GM19025 (cell line): ENCODE measurements around the gene STXBP1.

Source experiments
- ATAC-seq: cut with Tn5 transposase; IDR thresholded peaks from one replicate; pipeline ENCODE4 v1.9.1; 2021; ENCODE audit warnings: mild to moderate bottlenecking, low read depth, moderate library complexity; ENCODE audit not compliant: unreplicated experiment

The STXBP1 gene

GRCh38 chr9:127707766-127708165 is 95.7 kb downstream of the STXBP1 start:
- ATAC-seq, result no peak

- ATAC-seq, result no peak
Observed at GRCh38 chr9:127708952-127709587, 97.0 kb downstream of the STXBP1 start.

GRCh38 chr9:127710204-127710783 is 98.2 kb downstream of the STXBP1 start:
- ATAC-seq, result no peak

- ATAC-seq, result no peak
Observed at GRCh38 chr9:127711226-127711701, 99.2 kb downstream of the STXBP1 start.

- no peak for ATAC-seq
Observed at GRCh38 chr9:127711831-127712274, 99.8 kb downstream of the STXBP1 start.

GRCh38 chr9:127712371-127712770 is 100.3 kb downstream of the STXBP1 start:
- no peak for ATAC-seq

GRCh38 chr9:127712867-127713266 is 100.8 kb downstream of the STXBP1 start:
- ATAC-seq, result no peak

GRCh38 chr9:127714020-127714750 is 102.1 kb downstream of the STXBP1 start:
- ATAC-seq, result no peak

- ATAC-seq, result no peak
Observed at GRCh38 chr9:127714951-127715469, 102.9 kb downstream of the STXBP1 start.

GRCh38 chr9:127715470-127716337 is 103.6 kb downstream of the STXBP1 start, which contains the start of the genes PTRH1 and TTC16:
PTRH1 (minus strand) TSS chr9:127715663; CDS start chr9:127715639, 24 bp downstream.
TTC16 (plus strand) TSS chr9:127716079; CDS start chr9:127716146, 67 bp downstream.
- ATAC-seq, result peak; percentile 93

- no peak for ATAC-seq
Observed at GRCh38 chr9:127716412-127716811, 104.3 kb downstream of the STXBP1 start.

GRCh38 chr9:127717766-127718165 is 105.7 kb downstream of the STXBP1 start:
- ATAC-seq, result no peak

- ATAC-seq, result no peak
Observed at GRCh38 chr9:127720031-127720864, 108.2 kb downstream of the STXBP1 start.

GRCh38 chr9:127720865-127721227 is 108.8 kb downstream of the STXBP1 start:
- ATAC-seq, result no peak

GRCh38 chr9:127721391-127721821 is 109.3 kb downstream of the STXBP1 start:
- no peak for ATAC-seq

GRCh38 chr9:127722055-127722745 is 110.1 kb downstream of the STXBP1 start:
- no peak for ATAC-seq

- no peak for ATAC-seq
Observed at GRCh38 chr9:127723013-127723412, 110.9 kb downstream of the STXBP1 start.

GRCh38 chr9:127723444-127723843 is 111.4 kb downstream of the STXBP1 start:
- ATAC-seq, result no peak

GRCh38 chr9:127724012-127724411 is 111.9 kb downstream of the STXBP1 start:
- no peak for ATAC-seq
